ENCODE data around the gene UXS1. TPM values are rescaled to one million over a fixed set of nuclear protein-coding genes. Genes with fewer than 3 reads are reported as not detected.

The UXS1 gene
- total RNA-seq, 2 donors from 2014 or later = 31.0 to 34.4 TPM

DNA sequence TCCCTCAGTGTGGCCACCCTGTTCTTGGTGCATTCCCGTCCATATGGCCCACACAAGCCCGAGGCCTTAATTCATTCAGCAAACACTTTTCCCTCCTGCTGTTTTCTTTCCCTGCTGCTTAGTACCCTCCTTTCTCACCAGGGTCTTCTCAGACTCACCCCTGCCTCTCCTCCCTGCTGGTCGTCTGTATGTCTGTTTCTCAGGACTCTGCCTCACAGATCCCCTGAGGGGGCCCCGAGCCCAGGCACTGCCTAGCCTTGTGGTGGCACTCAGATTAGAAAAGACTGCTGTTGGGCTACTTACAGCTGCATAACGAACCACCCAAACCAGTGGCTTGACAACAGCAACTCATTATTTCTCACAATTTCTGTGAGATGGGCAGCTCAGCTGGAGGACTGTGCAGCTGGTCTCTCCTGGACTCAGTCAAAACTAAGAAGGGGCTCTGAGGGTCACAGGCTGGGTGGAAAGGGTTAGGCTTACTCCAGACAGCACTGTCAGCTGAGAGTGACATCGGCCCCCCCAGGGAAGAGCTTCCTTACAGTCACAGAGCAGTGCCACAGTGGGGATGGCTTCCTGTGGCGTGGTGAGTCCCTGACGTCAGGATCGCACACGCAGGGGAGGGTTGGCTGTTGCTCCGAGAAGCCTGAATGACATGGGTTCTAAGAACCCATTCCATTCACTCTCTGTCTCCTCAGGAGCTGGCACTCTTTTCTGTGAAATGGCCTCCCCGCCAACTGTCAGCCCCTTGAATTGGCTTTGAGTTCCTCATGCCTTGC lies 139.0 kb downstream of the UXS1 start:
- Histone ChIP-seq H3K27me3 (no peaks in the 10 kb centered on the region), H3K27ac (no peak overlapping the region), H3K4me3 (no peak overlapping the region), H3K4me1 (no peaks in the 10 kb centered on the region), H3K36me3 (no peaks in the 10 kb centered on the region), H3K9ac (ENCODE audit: low read depth in 2 of 2, low read length in 2 of 2) (no peak overlapping the region), H3K9me3 (no peaks in the 10 kb centered on the region)
- intact Hi-C loops (cut with DNase I) = no loop called here
- DNase-seq = no peak
- TF ChIP-seq, protein P1, sequence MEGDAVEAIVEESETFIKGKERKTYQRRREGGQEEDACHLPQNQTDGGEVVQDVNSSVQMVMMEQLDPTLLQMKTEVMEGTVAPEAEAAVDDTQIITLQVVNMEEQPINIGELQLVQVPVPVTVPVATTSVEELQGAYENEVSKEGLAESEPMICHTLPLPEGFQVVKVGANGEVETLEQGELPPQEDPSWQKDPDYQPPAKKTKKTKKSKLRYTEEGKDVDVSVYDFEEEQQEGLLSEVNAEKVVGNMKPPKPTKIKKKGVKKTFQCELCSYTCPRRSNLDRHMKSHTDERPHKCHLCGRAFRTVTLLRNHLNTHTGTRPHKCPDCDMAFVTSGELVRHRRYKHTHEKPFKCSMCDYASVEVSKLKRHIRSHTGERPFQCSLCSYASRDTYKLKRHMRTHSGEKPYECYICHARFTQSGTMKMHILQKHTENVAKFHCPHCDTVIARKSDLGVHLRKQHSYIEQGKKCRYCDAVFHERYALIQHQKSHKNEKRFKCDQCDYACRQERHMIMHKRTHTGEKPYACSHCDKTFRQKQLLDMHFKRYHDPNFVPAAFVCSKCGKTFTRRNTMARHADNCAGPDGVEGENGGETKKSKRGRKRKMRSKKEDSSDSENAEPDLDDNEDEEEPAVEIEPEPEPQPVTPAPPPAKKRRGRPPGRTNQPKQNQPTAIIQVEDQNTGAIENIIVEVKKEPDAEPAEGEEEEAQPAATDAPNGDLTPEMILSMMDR (IDR thresholded peaks at IDR 0.05) = no peak

GRCh38 chr2:106054321-106054720 lies 139.8 kb downstream of the UXS1 start:
- Histone ChIP-seq H3K9me3 (no peaks in the 10 kb centered on the region), H3K27ac (no peak overlapping the region), H3K9ac (ENCODE audit: low read depth in 2 of 2, low read length in 2 of 2) (no peak overlapping the region), H3K36me3 (no peaks in the 10 kb centered on the region), H3K4me3 (no peak overlapping the region), H3K4me1 (no peaks in the 10 kb centered on the region), H3K27me3 (no peaks in the 10 kb centered on the region)
- TF ChIP-seq, protein P1 (IDR thresholded peaks at IDR 0.05) = no peak
- intact Hi-C loops (cut with DNase I) = no loop called here
- DNase-seq = no peak

- no peak overlapping the region for H3K27ac ChIP-seq
- no peaks in the 10 kb centered on the region for H3K36me3 ChIP-seq
- H3K9ac ChIP-seq (ENCODE audit: low read depth in 2 of 2, low read length in 2 of 2) = no peak overlapping the region
- intact Hi-C loops (cut with DNase I) = no loop called here
- H3K9me3 ChIP-seq = no peaks in the 10 kb centered on the region
- no peaks in the 10 kb centered on the region for H3K4me1 ChIP-seq
- no peak for DNase-seq
- TF ChIP-seq, protein P1 (IDR thresholded peaks at IDR 0.05) = no peak
- H3K4me3 ChIP-seq = no peak overlapping the region
- H3K27me3 ChIP-seq = no peaks in the 10 kb centered on the region
Measured at GRCh38 chr2:106053581-106053980, 140.5 kb downstream of the UXS1 start.

DNA sequence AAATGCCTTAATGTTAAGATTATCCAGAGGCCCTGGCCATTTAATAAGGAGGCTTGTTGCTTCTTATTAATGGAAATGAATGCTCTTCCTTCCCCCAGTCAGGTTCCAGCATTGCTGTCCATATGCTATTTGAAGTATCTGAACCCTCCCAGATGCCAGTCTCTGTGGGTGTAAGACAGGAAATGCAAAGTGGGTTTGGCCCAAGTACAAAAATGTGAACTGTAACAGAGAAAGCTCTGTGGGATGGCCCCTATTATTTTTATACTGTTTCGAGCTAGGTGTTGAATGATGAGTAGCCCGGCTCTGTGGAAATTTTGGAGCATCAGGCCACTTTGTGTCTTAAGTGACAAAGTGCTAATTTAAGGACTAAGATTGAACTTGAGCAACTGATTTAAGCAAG lies 141.0 kb downstream of the UXS1 start:
- TF ChIP-seq, protein P1 (IDR thresholded peaks at IDR 0.05) = no peak
- Histone ChIP-seq H3K9ac (ENCODE audit: low read depth in 2 of 2, low read length in 2 of 2) (no peak overlapping the region), H3K9me3 (no peaks in the 10 kb centered on the region), H3K27me3 (no peaks in the 10 kb centered on the region), H3K36me3 (no peaks in the 10 kb centered on the region), H3K27ac (no peak overlapping the region), H3K4me1 (no peaks in the 10 kb centered on the region), H3K4me3 (no peak overlapping the region)
- intact Hi-C loops (cut with DNase I) = no loop called here
- no peak for DNase-seq

GRCh38 chr2:106044859-106045258 lies 149.2 kb downstream of the UXS1 start:
- Histone ChIP-seq H3K36me3 (no peaks in the 10 kb centered on the region), H3K27me3 (no peaks in the 10 kb centered on the region), H3K9me3 (no peaks in the 10 kb centered on the region), H3K27ac (no peak overlapping the region), H3K4me3 (no peak overlapping the region), H3K9ac (ENCODE audit: low read depth in 2 of 2, low read length in 2 of 2) (no peak overlapping the region), H3K4me1 (no peaks in the 10 kb centered on the region)
- TF ChIP-seq, protein P1 (IDR thresholded peaks at IDR 0.05) = no peak
- DNase-seq = no peak
- intact Hi-C loops (cut with DNase I) = no loop called here
